GM19351 (cell line): ENCODE measurements around the gene TMEM151B.
"Not testable (repeated sequence)": the region's sequence is repeated elsewhere in the genome, so short reads cannot be mapped to it uniquely, and the experiment has no call there.

Experiments used
- ATAC-seq: cut with Tn5 transposase; IDR thresholded peaks from one replicate; pipeline ENCODE4 v1.9.1; 2021; ENCODE audit warnings: mild to moderate bottlenecking, moderate library complexity; ENCODE audit not compliant: unreplicated experiment

The TMEM151B gene

GRCh38 chr6:44327760-44328159 is 57.5 kb downstream of the TMEM151B start:
- ATAC-seq = no peak

- ATAC-seq = not testable (repeated sequence)
Observed at GRCh38 chr6:44328203-44328602, 58.0 kb downstream of the TMEM151B start.

- no peak for ATAC-seq
Observed at GRCh38 chr6:44329858-44330257, 59.6 kb downstream of the TMEM151B start.

- ATAC-seq = no peak
Observed at GRCh38 chr6:44332585-44332984, 62.3 kb downstream of the TMEM151B start.

- no peak for ATAC-seq
Observed at GRCh38 chr6:44333273-44333919, 63.1 kb downstream of the TMEM151B start.

- ATAC-seq = no peak
Observed at GRCh38 chr6:44333942-44334341, 63.7 kb downstream of the TMEM151B start.

- no peak for ATAC-seq
Observed at GRCh38 chr6:44335631-44336030, 65.4 kb downstream of the TMEM151B start.

GRCh38 chr6:44338228-44339122 is 68.2 kb downstream of the TMEM151B start:
- ATAC-seq = peak; percentile 62

GRCh38 chr6:44339301-44339700 is 69.1 kb downstream of the TMEM151B start:
- no peak for ATAC-seq

GRCh38 chr6:44339763-44340625 is 69.7 kb downstream of the TMEM151B start:
- no peak for ATAC-seq

GRCh38 chr6:44341095-44341890 is 71.0 kb downstream of the TMEM151B start:
- no peak for ATAC-seq

- no peak for ATAC-seq
Observed at GRCh38 chr6:44342052-44342451, 71.8 kb downstream of the TMEM151B start.

GRCh38 chr6:44342489-44342888 is 72.2 kb downstream of the TMEM151B start, which contains the start of gene SPATS1:
TSS of gene SPATS1 (plus strand) at chr6:44342650. CDS start at chr6:44343096, 446 bp downstream.
- no peak for ATAC-seq

GRCh38 chr6:44346818-44347217 is 76.6 kb downstream of the TMEM151B start:
- ATAC-seq = not testable (repeated sequence)

- ATAC-seq = no peak
Observed at GRCh38 chr6:44349904-44350649, 79.8 kb downstream of the TMEM151B start.

GRCh38 chr6:44350650-44350994 is 80.4 kb downstream of the TMEM151B start:
- not testable (repeated sequence) for ATAC-seq

- ATAC-seq = no peak
Observed at GRCh38 chr6:44352259-44352658, 82.0 kb downstream of the TMEM151B start.

- no peak for ATAC-seq
Observed at GRCh38 chr6:44353336-44353735, 83.1 kb downstream of the TMEM151B start.

GRCh38 chr6:44355640-44356039 is 85.4 kb downstream of the TMEM151B start:
- ATAC-seq = no peak

GRCh38 chr6:44356487-44356886 is 86.2 kb downstream of the TMEM151B start:
- no peak for ATAC-seq
